HCT116 (cell line): ENCODE measurements around the gene CYP4F2. TPM values are rescaled to one million over a fixed set of nuclear protein-coding genes. Genes with fewer than 3 reads are reported as not detected.
"Not testable (repeated sequence)": the region's sequence is repeated elsewhere in the genome, so short reads cannot be mapped to it uniquely, and the experiment has no call there.

Source experiments
- ATAC-seq: fragments of 200-7000 bp; cut with Tn5 transposase; 2 replicates; pipeline ENCODE4 v1.9.1; 2020; ENCODE audit warnings: mild to moderate bottlenecking, moderate library complexity
- BruUV-seq: library from RNA; stranded (reverse); fragments of 400-500 nt; replicated peaks from 2 replicates; lab custom pipeline; 2021; lab: Mats Ljungman, UMichigan
- CTCF ChIA-PET: fragments of 300-600 bp; sonication (Branson Sonifier 250); formaldehyde crosslinking; loops from one replicate; lab custom pipeline; 2021; ENCODE audit warnings: antibody characterized with exemption; lab: Charles Lee
- POLR2A ChIA-PET: fragments of 300-600, 350-600 bp; sonication (Branson Sonifier 250); formaldehyde crosslinking; loops from one replicate; lab custom pipeline; 2021; ENCODE audit warnings: antibody characterized with exemption; lab: Charles Lee
- RAD21 ChIA-PET, 2 experiments: fragments of 300-600 bp; sonication (Branson Sonifier 250); formaldehyde crosslinking; loops; one replicate each; lab custom pipeline; 2023; ENCODE audit warnings: low total read pairs in 2 of 2; ENCODE audit not compliant: uncharacterized antibody in 2 of 2, unreplicated experiment in 2 of 2, low non-redundant PET in 1 of 2; lab: Charles Lee
- DNase-seq: peaks from one replicate; pipeline ENCODE4 v3.0.0-alpha.2; 2010; ENCODE audit warnings: low read depth, low spot score
- H2AFZ ChIP-seq: fragments of 200-600 bp; shearing (Covaris generic), sonication (generic); 2 replicates; pipeline ENCODE4 v1.6.1; 2017; ENCODE audit warnings: low read depth, mixed run types, mixed read lengths, antibody characterized with exemption, low read length; ENCODE audit not compliant: poor library complexity, severe bottlenecking
- H3K27ac ChIP-seq: 2 replicates; pipeline ENCODE4 v1.5.1; 2012; ENCODE audit warnings: low read depth, low read length
- H3K27me3 ChIP-seq: fragments of 200-600 bp; sonication (generic); 2 replicates; pipeline ENCODE4 v1.6.1; 2016; ENCODE audit warnings: mixed run types, low read length, mixed read lengths; ENCODE audit not compliant: insufficient read depth
- H3K36me3 ChIP-seq, 2 experiments: fragments of 200-500 bp in 1 of 2; fragments of 200-600 bp in 1 of 2; sonication (Bioruptor generic) in 1 of 2; sonication (generic) in 1 of 2; 2 replicates each; pipeline versions ENCODE4 v1.5.1 to v1.6.1; 2014 to 2016; ENCODE audit warnings: low read length in 2 of 2, inconsistent platforms in 1 of 2, mixed read lengths in 1 of 2, mixed run types in 1 of 2; ENCODE audit not compliant: insufficient read depth in 2 of 2, control insufficient read depth in 1 of 2
- H3K4me1 ChIP-seq, 2 experiments: fragments of 200-600 bp in 1 of 2; sonication (generic) in 1 of 2; 2 replicates each; pipeline versions ENCODE4 v1.5.1 to v1.6.1; 2012 to 2017; ENCODE audit warnings: low read length in 2 of 2, inconsistent platforms in 1 of 2, mild to moderate bottlenecking in 1 of 2, mixed read lengths in 1 of 2, mixed run types in 1 of 2, moderate library complexity in 1 of 2; ENCODE audit not compliant: insufficient read depth in 2 of 2, control insufficient read depth in 1 of 2
- H3K4me2 ChIP-seq: fragments of 200-600 bp; sonication (generic); 2 replicates; pipeline ENCODE4 v1.6.1; 2017; ENCODE audit warnings: mixed run types, low read length, mixed read lengths
- H3K4me3 ChIP-seq, 2 experiments: fragments of 200-600 bp in 1 of 2; sonication (generic) in 1 of 2; replicated peaks in 1 of 2; 2 replicates each; pipeline ENCODE4 v1.5.1; 2011 to 2016; ENCODE audit warnings: low read length in 2 of 2, control low read depth in 1 of 2, low read depth in 1 of 2, mild to moderate bottlenecking in 1 of 2, mixed read lengths in 1 of 2, mixed run types in 1 of 2
- H3K79me2 ChIP-seq: fragments of 200-600 bp; sonication (generic); 2 replicates; pipeline ENCODE4 v1.6.1; 2017; ENCODE audit warnings: mild to moderate bottlenecking, mixed run types, low read length, moderate library complexity, mixed read lengths; ENCODE audit not compliant: insufficient read depth
- H3K9ac ChIP-seq: fragments of 200-600 bp; sonication (generic); 2 replicates; pipeline ENCODE4 v1.6.1; 2016; ENCODE audit warnings: low read length, mixed read lengths
- H3K9me2 ChIP-seq: fragments of 200-600 bp; sonication (generic), shearing (Covaris generic); 2 replicates; pipeline ENCODE4 v1.6.1; 2017; ENCODE audit warnings: mixed run types, mild to moderate bottlenecking, moderate library complexity; ENCODE audit not compliant: insufficient read depth
- H3K9me3 ChIP-seq, 2 experiments: fragments of 200-500 bp in 1 of 2; fragments of 200-600 bp in 1 of 2; sonication (Bioruptor generic) in 1 of 2; sonication (generic) in 1 of 2; 2 replicates each; pipeline ENCODE4 v1.6.1; 2014 to 2017; ENCODE audit warnings: low read length in 2 of 2, mixed read lengths in 2 of 2, inconsistent platforms in 1 of 2, low read depth in 1 of 2, mild to moderate bottlenecking in 1 of 2, mixed run types in 1 of 2, moderate library complexity in 1 of 2; ENCODE audit not compliant: control insufficient read depth in 1 of 2, insufficient read depth in 1 of 2
- H4K20me1 ChIP-seq: fragments of 200-600 bp; sonication (generic), shearing (Covaris generic); 2 replicates; pipeline ENCODE4 v1.6.1; 2017; ENCODE audit warnings: mixed run types, mild to moderate bottlenecking, moderate library complexity; ENCODE audit not compliant: insufficient read depth
- ELF1 ChIP-seq: IDR thresholded peaks from 2 replicates; pipeline ENCODE4 v1.6.1; 2012; ENCODE audit warnings: low read depth, borderline replicate concordance
- SRF ChIP-seq: IDR thresholded peaks from 2 replicates; pipeline ENCODE4 v1.6.1; 2012; ENCODE audit warnings: low read depth
- TCF7L2 ChIP-seq: IDR thresholded peaks from 2 replicates; pipeline ENCODE4 v1.7.0; 2011; ENCODE audit warnings: borderline replicate concordance, inconsistent platforms; ENCODE audit not compliant: insufficient read depth, insufficient read length; ENCODE audit errors: extremely low read depth
- intact Hi-C: fragments of 100-400 bp; cut with micrococcal nuclease; formaldehyde crosslinking; loops from 2 replicates; pipeline ENCODE4 v1.10.0; 2022
- total RNA-seq: library from RNA; stranded (reverse); gene quantifications from one replicate; pipeline ENCODE4 v1.2.1, GENCODE V29; 2021; ENCODE audit not compliant: unreplicated experiment

CYP4F2 gene
- total RNA-seq, 1 experiment from 2014 or later = 1.1 TPM

DNA sequence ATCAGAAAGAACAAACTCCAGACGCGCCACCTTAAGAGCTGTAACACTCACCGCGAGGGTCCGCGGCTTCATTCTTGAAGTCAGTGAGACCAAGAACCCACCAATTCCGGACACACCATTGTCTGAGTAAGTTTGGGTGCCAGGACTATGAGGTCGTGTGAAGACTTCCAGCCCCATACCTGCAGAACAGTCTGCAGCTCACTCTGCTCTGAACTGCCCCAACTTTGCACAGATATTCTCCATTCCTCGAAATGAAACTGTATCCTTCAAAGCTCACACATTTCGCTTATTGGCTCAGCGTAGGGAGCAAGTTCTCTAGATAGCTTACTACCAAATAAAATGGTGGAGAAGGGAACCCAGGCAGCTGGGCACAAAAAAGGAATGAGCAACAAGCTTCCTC, 2.6 kb upstream of the CYP4F2 start (continued):
- TF ChIP-seq ELF1 = no peak
- no peak for TF ChIP-seq TCF7L2
- no peak for TF ChIP-seq SRF

GRCh38 chr19:15900032-15900431, 2.2 kb upstream of the CYP4F2 start:
- CTCF ChIA-PET, DNase-seq, H3K9me3 ChIP-seq, H3K36me3 ChIP-seq, H3K4me3 ChIP-seq, POLR2A ChIA-PET, H2AFZ ChIP-seq, H3K4me2 ChIP-seq, H3K27me3 ChIP-seq, ATAC-seq, BruUV-seq, H3K79me2 ChIP-seq, H3K9me2 ChIP-seq, H3K27ac ChIP-seq, intact Hi-C loops, H3K9ac ChIP-seq, H4K20me1 ChIP-seq, RAD21 ChIA-PET, H3K4me1 ChIP-seq: not testable (repeated sequence)

DNA sequence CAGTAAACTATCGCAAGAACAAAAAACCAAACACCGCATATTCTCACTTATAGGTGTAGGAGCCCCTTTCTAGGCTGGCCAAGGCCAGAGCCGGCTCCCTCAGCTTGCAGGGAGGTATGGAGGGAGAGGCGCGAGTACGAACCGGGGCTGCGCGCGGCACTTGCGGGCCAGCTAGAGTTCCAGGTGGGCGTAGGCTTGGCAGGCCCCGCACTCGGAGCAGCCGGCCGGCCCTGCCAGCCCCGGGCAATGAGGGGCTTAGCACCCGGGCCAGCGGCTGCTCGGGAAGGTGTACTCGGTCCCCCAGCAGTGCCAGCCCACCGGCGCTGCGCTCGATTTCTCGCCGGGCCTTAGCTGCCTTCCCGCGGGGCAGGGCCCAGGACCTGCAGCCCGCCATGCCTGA, 1.7 kb upstream of the CYP4F2 start:
- H3K9me2 ChIP-seq, H3K4me1 ChIP-seq, H2AFZ ChIP-seq, H3K36me3 ChIP-seq, H3K4me2 ChIP-seq, H3K79me2 ChIP-seq, H3K4me3 ChIP-seq, BruUV-seq, ATAC-seq, H3K27me3 ChIP-seq, H3K27ac ChIP-seq, H3K9ac ChIP-seq, H3K9me3 ChIP-seq, intact Hi-C loops, POLR2A ChIA-PET, RAD21 ChIA-PET, CTCF ChIA-PET, H4K20me1 ChIP-seq, DNase-seq: not testable (repeated sequence)
